Measurements from ENCODE around the gene GAA.
A peak's percentile ranks its signal among the peaks of the same experiment; 100 is the strongest.

The GAA gene
- 15.0 to 26.4 reads per million in 2 donors for total RNA-seq

- DNase-seq, result peak; percentile 76 to 88 (median 86)
These were observed at the start of gene GAA for GRCh38 chr17:80101011-80101945. Gene GAA, plus strand, starts transcription at chr17:80101581. Its CDS starts 3,006 bp downstream, at chr17:80104587.

- no peak for DNase-seq
These were observed 49.7 kb upstream of the GAA start for GRCh38 chr17:80051681-80052080.

DNA sequence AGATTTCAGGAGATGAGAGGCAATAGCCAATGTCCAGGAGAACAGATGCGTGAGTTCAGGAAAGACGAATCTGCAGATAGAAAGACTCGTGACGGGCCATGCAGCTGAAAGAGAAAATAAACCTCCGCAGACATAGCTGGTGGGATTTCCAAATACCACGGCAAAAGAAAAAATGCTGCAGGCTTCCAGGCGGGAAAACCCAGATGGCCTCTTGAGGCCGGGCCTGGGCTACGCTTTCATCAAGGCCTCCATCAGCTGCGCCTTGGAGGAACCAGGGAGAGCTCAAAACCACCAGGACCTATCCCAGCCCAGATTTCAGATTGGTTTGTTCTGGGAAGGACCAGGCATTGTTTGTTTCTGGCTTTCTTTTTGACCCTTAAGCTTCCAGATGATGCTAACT lies 48.3 kb upstream of the GAA start:
- no peak for DNase-seq

GRCh38 chr17:80055597-80055996 lies 45.8 kb upstream of the GAA start:
- DNase-seq, result no peak

DNA sequence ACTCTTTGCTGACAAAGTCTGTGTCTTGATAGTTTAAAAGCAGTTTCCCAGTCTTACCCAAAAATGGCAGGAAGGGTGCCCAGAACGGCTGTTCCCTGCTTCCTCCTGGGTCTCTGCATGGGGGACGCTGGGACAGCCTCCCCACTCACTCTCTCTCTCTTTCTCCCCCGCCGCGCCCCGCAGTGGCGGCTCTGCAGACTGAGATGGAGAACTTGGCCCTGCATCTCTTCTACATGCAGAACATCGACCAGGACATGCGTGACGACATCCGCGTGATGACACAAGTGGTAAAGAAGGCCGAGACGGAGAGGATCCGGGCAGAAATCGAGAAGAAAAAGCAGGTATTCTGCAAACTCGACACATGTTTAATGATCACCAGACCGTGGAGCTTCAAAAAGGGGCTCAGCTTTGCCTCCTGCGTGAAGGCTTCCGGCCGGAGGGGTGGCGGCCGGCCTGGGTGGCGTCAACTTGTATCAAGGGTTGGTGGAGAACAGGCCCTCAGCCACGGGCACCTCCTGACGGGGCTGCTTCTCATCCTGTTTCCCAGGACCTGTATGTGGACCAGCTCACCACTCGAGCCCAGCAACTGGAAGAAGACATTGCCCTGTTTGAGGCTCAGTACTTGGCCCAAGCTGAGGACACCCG lies 42.9 kb upstream of the GAA start:
- no peak for DNase-seq

DNA sequence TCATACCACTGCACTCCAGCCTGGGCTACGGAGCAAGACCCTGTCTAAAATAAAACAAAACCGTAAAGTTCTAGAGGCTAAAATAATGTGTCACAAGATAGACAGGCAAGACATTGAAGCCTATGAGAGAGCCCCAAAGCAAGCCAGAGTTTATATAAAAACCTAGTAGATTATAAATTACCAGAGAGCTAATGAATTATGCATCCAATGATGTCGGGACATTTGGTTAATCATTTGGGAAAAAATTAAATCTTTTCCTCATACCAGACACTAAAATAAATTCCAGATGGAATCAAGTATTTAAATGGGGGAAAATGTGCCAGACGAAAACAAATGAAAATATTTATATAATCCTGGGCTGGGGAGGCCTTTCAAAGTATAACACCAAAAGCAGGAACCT lies 40.7 kb upstream of the GAA start:
- DNase-seq, result no peak

- DNase-seq, result no peak
These were observed 40.0 kb upstream of the GAA start for GRCh38 chr17:80061421-80061820.

- DNase-seq, result no peak
These were observed 37.4 kb upstream of the GAA start for GRCh38 chr17:80063830-80064585.

- DNase-seq, result no peak
These were observed 36.7 kb upstream of the GAA start for GRCh38 chr17:80064696-80065095.

- no peak for DNase-seq
These were observed 35.8 kb upstream of the GAA start for GRCh38 chr17:80065478-80066170.

GRCh38 chr17:80067393-80067986 lies 33.9 kb upstream of the GAA start:
- no peak for DNase-seq

GRCh38 chr17:80068301-80069222 lies 32.8 kb upstream of the GAA start:
- DNase-seq, result no peak

DNA sequence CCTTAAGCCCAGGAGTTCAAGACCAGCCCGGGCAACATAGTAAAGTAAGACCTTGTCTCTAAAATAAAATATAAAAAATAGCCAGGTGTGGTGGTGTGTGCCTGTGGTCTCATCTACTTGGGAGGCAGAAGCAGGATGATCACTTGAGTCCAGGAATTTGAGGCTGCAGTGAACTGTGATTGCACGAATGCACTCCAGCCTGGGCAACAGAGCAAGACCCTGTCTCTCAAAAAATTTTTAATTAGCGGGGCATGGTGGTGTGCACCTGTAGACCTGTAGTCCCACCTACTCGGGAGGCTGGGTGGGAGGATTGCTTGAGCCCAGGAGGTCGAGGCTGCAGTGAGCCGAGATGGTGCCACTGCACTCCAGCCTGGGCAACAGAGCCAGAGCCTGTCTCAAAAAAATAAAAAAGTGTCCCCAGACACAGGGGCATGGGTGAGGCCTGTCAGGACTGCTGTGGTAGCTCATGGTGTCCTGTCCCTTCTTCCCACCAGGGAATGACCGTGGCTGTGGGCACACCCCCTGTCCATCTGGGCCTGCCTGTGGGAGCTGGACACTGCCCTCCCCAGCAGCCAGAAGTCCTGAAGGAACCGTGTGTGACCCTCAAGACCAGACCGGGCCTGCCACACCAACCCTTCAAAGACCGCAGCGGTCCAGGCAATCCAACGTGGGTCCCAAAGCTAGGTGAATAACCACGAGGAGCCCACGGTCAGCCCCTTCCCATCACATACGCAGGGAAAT lies 30.8 kb upstream of the GAA start:
- DNase-seq, result no peak

DNA sequence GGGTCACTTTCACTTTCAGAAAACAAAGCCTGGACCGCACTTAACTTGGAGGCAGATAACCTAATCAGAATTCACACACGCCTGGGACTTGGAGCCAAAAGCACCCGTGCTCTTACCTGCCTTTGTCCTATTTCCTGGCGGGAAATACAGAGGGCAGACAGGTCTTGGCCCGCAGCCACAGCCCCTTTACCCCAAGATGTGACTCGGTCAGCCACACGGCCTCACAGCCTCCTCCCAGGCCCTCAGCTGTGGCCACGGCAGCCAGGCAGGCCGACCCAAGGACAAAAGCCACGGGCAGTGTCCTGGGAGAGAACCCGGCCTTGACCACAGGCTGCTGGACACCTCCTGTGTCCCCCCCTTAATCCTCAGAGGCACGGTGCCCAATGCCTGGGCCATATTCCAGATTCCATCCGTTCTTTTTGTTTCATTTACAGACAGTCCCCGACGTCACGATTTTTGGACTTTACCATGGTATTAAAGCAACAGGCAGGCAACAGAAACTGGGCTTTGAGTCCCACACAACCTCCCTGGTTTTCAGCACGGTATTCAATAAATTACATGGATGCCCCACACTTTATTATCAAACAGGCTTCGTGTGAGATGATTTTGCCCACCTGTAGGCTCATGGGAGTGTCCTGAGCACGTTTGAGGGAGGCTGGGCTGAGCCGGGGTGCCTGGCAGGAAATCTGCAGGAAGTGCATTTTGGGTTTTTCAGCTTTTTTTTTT lies 30.1 kb upstream of the GAA start:
- DNase-seq, result no peak

- no peak for DNase-seq
These were observed 29.0 kb upstream of the GAA start for GRCh38 chr17:80072410-80072809.

- no peak for DNase-seq
These were observed 21.3 kb upstream of the GAA start for GRCh38 chr17:80080081-80080480.

DNA sequence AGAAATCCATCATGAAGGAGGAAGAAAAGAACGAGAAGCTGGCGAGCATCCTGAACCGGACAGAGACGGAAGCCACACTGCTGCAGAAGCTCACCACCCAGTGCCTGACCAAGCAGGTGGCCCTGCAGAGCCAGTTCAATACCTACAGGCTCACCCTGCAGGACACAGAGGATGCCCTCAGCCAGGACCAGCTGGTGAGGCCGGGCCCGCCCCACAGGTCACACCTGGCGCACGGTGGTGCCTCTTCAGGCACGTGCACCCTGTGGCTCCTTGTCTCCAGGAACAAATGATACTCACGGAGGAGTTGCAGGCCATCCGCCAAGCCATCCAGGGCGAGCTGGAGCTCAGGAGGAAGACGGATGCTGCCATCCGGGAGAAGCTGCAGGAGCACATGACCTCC lies 19.8 kb upstream of the GAA start:
- DNase-seq, result no peak

- DNase-seq, result peak in 4 of 5 experiments; percentile 20 to 72 (median 44)
These were observed 18.8 kb upstream of the GAA start for GRCh38 chr17:80082403-80083135.

- no peak for DNase-seq
These were observed 18.2 kb upstream of the GAA start for GRCh38 chr17:80083136-80083661.

Measured in T-helper 2 cell (primary cell).